ENCODE measurements around the gene CDC42BPG.

The CDC42BPG gene

DNA sequence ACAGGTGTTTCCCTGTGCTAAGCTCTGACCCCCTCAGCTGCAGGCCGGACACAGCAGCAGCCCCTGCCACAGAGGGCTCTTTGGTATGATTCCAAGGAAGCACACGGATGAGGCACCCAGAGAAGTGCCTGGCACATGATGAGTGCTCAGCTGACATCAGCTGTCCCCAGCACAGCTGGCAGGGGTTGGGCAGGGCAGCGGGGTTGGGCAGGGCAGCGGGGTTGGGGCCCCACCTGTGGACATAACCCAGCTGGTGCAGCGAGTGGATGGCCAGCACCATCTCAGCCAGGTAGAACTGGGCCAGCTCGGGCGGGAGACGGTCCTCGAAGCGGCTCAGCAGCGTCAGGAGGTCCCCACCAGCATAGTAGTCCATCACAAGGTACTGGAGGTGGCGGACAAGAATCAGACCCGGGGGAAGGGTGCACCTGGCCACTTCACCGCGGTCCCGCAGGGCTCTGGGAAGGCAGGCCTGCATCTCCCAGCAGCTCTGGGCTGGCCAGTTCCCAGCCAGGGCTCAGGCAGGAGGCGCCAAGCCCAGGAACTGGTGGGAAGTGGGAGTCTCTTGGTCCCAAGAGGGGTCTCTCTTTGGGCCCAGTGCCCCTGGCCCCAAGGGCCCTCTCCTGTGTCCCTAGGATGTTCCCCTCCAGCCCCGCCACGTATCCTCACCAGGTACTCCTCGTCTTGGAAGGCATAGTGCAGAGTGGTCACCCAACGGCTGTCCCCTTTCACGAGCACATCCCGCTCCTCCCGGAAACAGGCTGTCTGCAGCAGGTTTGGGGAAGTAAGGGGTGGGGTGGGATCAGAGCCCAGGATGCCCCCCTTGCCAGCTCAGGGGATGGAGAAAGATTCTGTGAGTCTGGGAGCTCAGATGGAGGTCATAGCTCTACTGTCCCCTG lies 4.3 kb downstream of the CDC42BPG start:
- H3K56ac ChIP-seq (ENCODE audit: low read length) = no peak overlapping the region
- H2BK120ac ChIP-seq (ENCODE audit: low read depth, low read length) = no peak overlapping the region
- H3K79me1 ChIP-seq (ENCODE audit: low read length) = peaks cover 4% of the 10 kb centered on the region
- no peak overlapping the region for H3K23ac ChIP-seq (ENCODE audit: low read length)
- H4K8ac ChIP-seq (ENCODE audit: low read depth, low read length) = no peak overlapping the region
- peaks cover 11% of the 10 kb centered on the region for H3K4me1 ChIP-seq (ENCODE audit: control insufficient read depth, low read depth, low read length)
- no peak overlapping the region for H4K5ac ChIP-seq (ENCODE audit: low read length)
- no peak overlapping the region for H2BK5ac ChIP-seq (ENCODE audit: low read length)
- H3K4me2 ChIP-seq (ENCODE audit: low read length) = no peak overlapping the region
- H3K18ac ChIP-seq (ENCODE audit: low read length) = no peak overlapping the region
- no peaks in the 10 kb centered on the region for H3K79me2 ChIP-seq (ENCODE audit: control insufficient read depth, insufficient read depth, low read length)
- H3K4ac ChIP-seq (ENCODE audit: low read depth, low read length) = no peak overlapping the region
- H3K36me3 ChIP-seq (ENCODE audit: control insufficient read depth, insufficient read depth, low read length) = no peaks in the 10 kb centered on the region
- no peak overlapping the region for H3K27ac ChIP-seq (ENCODE audit: low read depth, low read length)
- H2BK15ac ChIP-seq (replicated peaks; ENCODE audit: low read depth) = no peak overlapping the region
- H3K4me3 ChIP-seq (ENCODE audit: low read length) = no peak overlapping the region
- no peak overlapping the region for H2AK5ac ChIP-seq (ENCODE audit: low read length)
- no peaks in the 10 kb centered on the region for H3K27me3 ChIP-seq (ENCODE audit: insufficient read depth, low read length, poor library complexity)
- no peak overlapping the region for H3K9ac ChIP-seq (ENCODE audit: low read length)
- DNase-seq = no peak
- WGBS (ENCODE audit: extremely low coverage, insufficient coverage, low lambda C conversion rate) = no CpG with 5 or more reads among the region's 24 CpGs

DNA sequence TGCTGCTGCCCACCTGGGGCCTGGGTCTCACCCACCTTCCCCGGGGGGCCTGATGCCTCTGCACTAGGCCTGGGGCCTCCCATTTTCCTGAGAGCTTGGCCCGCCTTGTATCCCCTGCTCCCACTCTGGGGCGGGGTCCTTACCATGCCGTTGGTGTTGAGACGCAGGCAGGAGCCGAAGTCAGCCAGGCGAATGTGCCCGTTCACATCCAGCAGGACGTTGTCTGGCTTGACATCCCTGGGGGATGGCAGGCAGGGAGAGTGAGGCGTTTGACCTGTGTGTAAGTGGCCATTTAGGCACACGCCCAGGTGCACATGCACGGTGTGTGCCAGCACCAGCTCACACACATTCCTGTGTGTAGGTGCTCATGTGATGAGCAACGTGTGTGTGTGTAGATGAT lies 5.1 kb downstream of the CDC42BPG start:
- Histone ChIP-seq H3K27ac (ENCODE audit: low read depth, low read length) (no peak overlapping the region), H2AK5ac (ENCODE audit: low read length) (no peak overlapping the region), H3K23ac (ENCODE audit: low read length) (no peak overlapping the region), H3K27me3 (ENCODE audit: insufficient read depth, low read length, poor library complexity) (no peaks in the 10 kb centered on the region), H3K4me1 (ENCODE audit: control insufficient read depth, low read depth, low read length) (peaks cover 11% of the 10 kb centered on the region), H2BK120ac (ENCODE audit: low read depth, low read length) (no peak overlapping the region), H3K4ac (ENCODE audit: low read depth, low read length) (no peak overlapping the region), H2BK5ac (ENCODE audit: low read length) (no peak overlapping the region), H3K56ac (ENCODE audit: low read length) (no peak overlapping the region), H3K4me2 (ENCODE audit: low read length) (no peak overlapping the region), H3K79me2 (ENCODE audit: control insufficient read depth, insufficient read depth, low read length) (no peaks in the 10 kb centered on the region), H2BK15ac (replicated peaks; ENCODE audit: low read depth) (no peak overlapping the region), H3K36me3 (ENCODE audit: control insufficient read depth, insufficient read depth, low read length) (no peaks in the 10 kb centered on the region), H3K9ac (ENCODE audit: low read length) (no peak overlapping the region), H4K5ac (ENCODE audit: low read length) (no peak overlapping the region), H3K79me1 (ENCODE audit: low read length) (peaks cover 4% of the 10 kb centered on the region), H3K18ac (ENCODE audit: low read length) (no peak overlapping the region), H3K4me3 (ENCODE audit: low read length) (no peak overlapping the region), H4K8ac (ENCODE audit: low read depth, low read length) (no peak overlapping the region)
- DNase-seq = no peak
- no CpG with 5 or more reads among the region's 13 CpGs for WGBS (ENCODE audit: extremely low coverage, insufficient coverage, low lambda C conversion rate)

DNA sequence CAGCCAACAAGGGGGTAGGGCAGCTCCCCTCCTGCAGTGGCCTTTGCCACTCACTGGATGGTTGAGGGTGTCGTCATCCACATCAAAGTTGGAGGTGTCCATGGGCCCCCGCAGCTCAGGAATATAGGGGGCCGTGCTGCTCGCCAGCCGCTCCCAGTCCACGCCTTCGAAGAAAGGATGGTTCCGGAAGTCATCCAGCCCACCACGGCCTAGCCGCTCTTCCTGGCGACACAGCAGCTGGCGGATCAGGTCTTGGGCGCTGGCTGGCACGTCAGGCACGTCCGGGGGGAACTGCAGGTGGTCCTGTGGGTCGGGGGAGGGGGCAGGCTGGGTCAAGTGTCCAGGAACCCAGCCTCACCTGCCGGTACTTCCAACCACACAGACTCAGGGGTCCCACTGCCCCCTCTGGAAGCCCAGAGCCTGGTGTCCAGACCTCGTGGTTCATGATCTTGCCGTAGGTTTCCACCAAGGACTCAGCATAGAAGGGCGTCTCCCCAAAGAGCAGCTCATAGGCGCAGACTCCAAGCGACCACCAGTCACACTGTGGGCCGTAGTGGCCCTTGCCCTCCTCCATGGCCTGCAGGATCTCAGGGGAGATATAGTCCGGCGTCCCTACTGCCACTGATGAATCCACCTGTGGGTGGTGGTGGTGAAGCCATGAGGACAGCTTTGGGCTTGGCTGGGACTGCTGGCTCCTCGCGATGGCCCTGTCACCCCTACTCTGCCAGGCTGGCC lies 5.7 kb downstream of the CDC42BPG start:
- Histone ChIP-seq H4K8ac (ENCODE audit: low read depth, low read length) (no peak overlapping the region), H3K27ac (ENCODE audit: low read depth, low read length) (no peak overlapping the region), H2BK15ac (replicated peaks; ENCODE audit: low read depth) (no peak overlapping the region), H4K5ac (ENCODE audit: low read length) (no peak overlapping the region), H3K4me1 (ENCODE audit: control insufficient read depth, low read depth, low read length) (peaks cover 10% of the 10 kb centered on the region), H2BK5ac (ENCODE audit: low read length) (no peak overlapping the region), H3K56ac (ENCODE audit: low read length) (no peak overlapping the region), H3K79me1 (ENCODE audit: low read length) (peaks cover 1% of the 10 kb centered on the region), H2AK5ac (ENCODE audit: low read length) (no peak overlapping the region), H3K23ac (ENCODE audit: low read length) (no peak overlapping the region), H3K4me2 (ENCODE audit: low read length) (no peak overlapping the region), H3K79me2 (ENCODE audit: control insufficient read depth, insufficient read depth, low read length) (no peaks in the 10 kb centered on the region), H3K4ac (ENCODE audit: low read depth, low read length) (no peak overlapping the region), H3K27me3 (ENCODE audit: insufficient read depth, low read length, poor library complexity) (no peaks in the 10 kb centered on the region), H3K9ac (ENCODE audit: low read length) (no peak overlapping the region), H3K4me3 (ENCODE audit: low read length) (no peak overlapping the region), H3K36me3 (ENCODE audit: control insufficient read depth, insufficient read depth, low read length) (peaks cover under 1% of the 10 kb centered on the region), H2BK120ac (ENCODE audit: low read depth, low read length) (no peak overlapping the region), H3K18ac (ENCODE audit: low read length) (no peak overlapping the region)
- no peak for DNase-seq
- WGBS (ENCODE audit: extremely low coverage, insufficient coverage, low lambda C conversion rate) = no CpG with 5 or more reads among the region's 28 CpGs

DNA sequence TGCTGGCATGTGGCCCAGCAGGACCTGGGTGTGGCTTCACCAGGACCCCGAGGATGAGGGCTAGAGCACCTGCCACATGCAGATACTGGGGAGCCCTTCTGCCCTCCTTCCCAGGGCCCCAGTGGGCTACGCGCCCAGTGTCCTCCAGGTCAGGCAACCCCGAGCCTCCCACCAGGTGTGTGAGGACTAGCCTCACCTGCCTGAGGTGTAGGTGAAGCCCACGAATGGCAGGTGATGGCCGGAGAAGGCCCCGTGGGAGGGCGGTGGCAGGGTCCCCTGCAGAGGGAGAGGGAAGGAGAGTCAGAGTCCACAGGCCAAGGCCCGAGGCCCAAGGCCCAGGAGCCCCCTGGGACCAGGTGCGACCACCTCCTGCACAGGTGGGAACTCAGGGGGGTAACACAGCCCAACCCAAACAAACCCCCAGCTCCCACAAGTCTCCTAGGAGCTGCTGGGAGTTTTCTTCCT lies 6.5 kb downstream of the CDC42BPG start:
- Histone ChIP-seq H3K36me3 (ENCODE audit: control insufficient read depth, insufficient read depth, low read length) (peaks cover 2% of the 10 kb centered on the region), H3K9ac (ENCODE audit: low read length) (no peak overlapping the region), H2BK5ac (ENCODE audit: low read length) (no peak overlapping the region), H3K23ac (ENCODE audit: low read length) (no peak overlapping the region), H3K79me2 (ENCODE audit: control insufficient read depth, insufficient read depth, low read length) (no peaks in the 10 kb centered on the region), H3K27ac (ENCODE audit: low read depth, low read length) (no peak overlapping the region), H3K27me3 (ENCODE audit: insufficient read depth, low read length, poor library complexity) (no peaks in the 10 kb centered on the region), H3K56ac (ENCODE audit: low read length) (no peak overlapping the region), H3K4me3 (ENCODE audit: low read length) (no peak overlapping the region), H3K4me2 (ENCODE audit: low read length) (no peak overlapping the region), H4K8ac (ENCODE audit: low read depth, low read length) (no peak overlapping the region), H2BK120ac (ENCODE audit: low read depth, low read length) (no peak overlapping the region), H2BK15ac (replicated peaks; ENCODE audit: low read depth) (no peak overlapping the region), H3K18ac (ENCODE audit: low read length) (no peak overlapping the region), H3K79me1 (ENCODE audit: low read length) (no peaks in the 10 kb centered on the region), H2AK5ac (ENCODE audit: low read length) (no peak overlapping the region), H4K5ac (ENCODE audit: low read length) (no peak overlapping the region), H3K4me1 (ENCODE audit: control insufficient read depth, low read depth, low read length) (peaks cover 3% of the 10 kb centered on the region), H3K4ac (ENCODE audit: low read depth, low read length) (no peak overlapping the region)
- DNase-seq = no peak
- no CpG with 5 or more reads among the region's 10 CpGs for WGBS (ENCODE audit: extremely low coverage, insufficient coverage, low lambda C conversion rate)

DNA sequence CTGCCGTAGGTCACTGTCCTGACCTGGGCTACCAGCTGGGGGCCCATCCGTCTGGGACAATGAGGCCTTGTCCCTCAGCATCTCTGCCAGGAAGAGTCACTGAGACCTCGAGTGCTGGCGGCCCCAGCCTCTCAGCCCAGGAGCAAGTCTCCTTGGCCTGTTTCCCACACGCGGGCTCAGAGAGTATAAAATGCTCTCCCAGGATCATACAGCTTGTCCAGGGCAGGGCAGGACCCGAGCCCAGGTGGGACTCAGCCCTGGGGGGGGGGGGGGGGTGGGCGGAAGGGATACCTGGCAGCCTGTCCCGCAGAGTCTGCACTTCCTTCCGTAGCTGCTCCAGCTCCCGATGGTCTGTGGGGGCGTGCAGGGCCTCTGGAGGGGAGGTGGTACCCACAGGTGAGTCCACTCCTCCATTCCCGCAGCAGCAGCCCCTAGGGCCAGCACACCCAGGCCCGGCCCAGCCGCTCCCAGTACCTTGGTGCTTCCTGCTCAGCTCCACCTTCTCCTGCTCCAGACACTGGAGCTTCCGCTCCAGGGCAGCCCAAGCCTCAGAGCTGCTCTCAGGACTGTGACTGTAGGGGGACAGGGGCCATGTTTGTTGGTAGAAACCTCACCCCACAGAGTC lies 7.9 kb downstream of the CDC42BPG start:
- no peak overlapping the region for H2BK15ac ChIP-seq (replicated peaks; ENCODE audit: low read depth)
- no peak for DNase-seq
- no CpG with 5 or more reads among the region's 16 CpGs for WGBS (ENCODE audit: extremely low coverage, insufficient coverage, low lambda C conversion rate)

More for the DNA sequence above, 7.9 kb downstream of the CDC42BPG start:
- H3K79me1 ChIP-seq (ENCODE audit: low read length) = no peaks in the 10 kb centered on the region
- no peak overlapping the region for H3K4me3 ChIP-seq (ENCODE audit: low read length)
- no peak overlapping the region for H3K4ac ChIP-seq (ENCODE audit: low read depth, low read length)
- no peak overlapping the region for H3K23ac ChIP-seq (ENCODE audit: low read length)
- peaks cover 2% of the 10 kb centered on the region for H3K36me3 ChIP-seq (ENCODE audit: control insufficient read depth, insufficient read depth, low read length)
- no peaks in the 10 kb centered on the region for H3K27me3 ChIP-seq (ENCODE audit: insufficient read depth, low read length, poor library complexity)
- no peak overlapping the region for H3K18ac ChIP-seq (ENCODE audit: low read length)
- H3K4me1 ChIP-seq (ENCODE audit: control insufficient read depth, low read depth, low read length) = no peaks in the 10 kb centered on the region
- no peak overlapping the region for H3K27ac ChIP-seq (ENCODE audit: low read depth, low read length)
- no peak overlapping the region for H3K4me2 ChIP-seq (ENCODE audit: low read length)
- no peak overlapping the region for H2BK5ac ChIP-seq (ENCODE audit: low read length)
- H4K5ac ChIP-seq (ENCODE audit: low read length) = no peak overlapping the region
- H4K8ac ChIP-seq (ENCODE audit: low read depth, low read length) = no peak overlapping the region
- no peak overlapping the region for H2AK5ac ChIP-seq (ENCODE audit: low read length)
- H2BK120ac ChIP-seq (ENCODE audit: low read depth, low read length) = no peak overlapping the region
- no peak overlapping the region for H3K9ac ChIP-seq (ENCODE audit: low read length)
- H3K79me2 ChIP-seq (ENCODE audit: control insufficient read depth, insufficient read depth, low read length) = no peaks in the 10 kb centered on the region
- no peak overlapping the region for H3K56ac ChIP-seq (ENCODE audit: low read length)
